GM12878 (cell line): Measurements from ENCODE around the gene SORCS2. TPM values are rescaled to one million over a fixed set of nuclear protein-coding genes. Genes with fewer than 3 reads are reported as not detected.

Source experiments
- ATAC-seq: fragments of 200-7000 bp; cut with Tn5 transposase; 3 replicates; pipeline ENCODE4 v1.9.1; 2020; ENCODE audit warnings: mild to moderate bottlenecking, moderate library complexity
- BruUV-seq: library from RNA; stranded (reverse); fragments of 400-500 nt; replicated peaks from 2 replicates; lab custom pipeline; 2021; lab: Mats Ljungman, UMichigan
- CTCF ChIA-PET: fragments of 300-600 bp; sonication (Branson Sonifier 250); formaldehyde crosslinking; extraction: SDS; loops from one replicate; lab custom pipeline; 2021; ENCODE audit warnings: inconsistent platforms; lab: Yijun Ruan, JAX
- POLR2A ChIA-PET: fragments of 350-600 bp; formaldehyde crosslinking; extraction: SDS; loops from one replicate; lab custom pipeline; 2021; ENCODE audit warnings: inconsistent platforms; lab: Charles Lee
- RAD21 ChIA-PET: fragments of 300-600 bp; sonication (Branson Sonifier 250); formaldehyde crosslinking; loops from one replicate; lab custom pipeline; 2023; ENCODE audit warnings: antibody characterized with exemption; ENCODE audit not compliant: unreplicated experiment; lab: Charles Lee
- SMC1A ChIA-PET: fragments of 300-600 bp; sonication (Branson Sonifier 250); formaldehyde crosslinking; loops from one replicate; lab custom pipeline; 2023; ENCODE audit not compliant: unreplicated experiment, uncharacterized antibody; lab: Charles Lee
- DNase-seq: peaks from one replicate; pipeline ENCODE4 v3.0.0-alpha.2; 2011; ENCODE audit warnings: low read depth, low spot score
- FAIRE-seq: peaks from 3 replicates; lab custom pipeline; 2011; peaks lifted over from hg19 to GRCh38; lab: Jason Lieb, UNC
- H2AFZ ChIP-seq: 2 replicates; pipeline ENCODE4 v1.6.0; 2011; ENCODE audit warnings: low read depth, low read length, control low read depth; ENCODE audit not compliant: control insufficient read depth
- H3K27ac ChIP-seq: 2 replicates; pipeline ENCODE4 v1.5.1; 2011; ENCODE audit warnings: control low read depth; ENCODE audit not compliant: control insufficient read depth, insufficient read depth
- H3K27me3 ChIP-seq, 2 experiments: replicated peaks in 1 of 2; 2 replicates each; pipeline versions ENCODE4 v1.6.0 to v1.6.1; 2011; ENCODE audit warnings: low read length in 1 of 2; ENCODE audit not compliant: control insufficient read depth in 2 of 2, insufficient read depth in 2 of 2
- H3K36me3 ChIP-seq, 2 experiments: 2 replicates each; pipeline ENCODE4 v1.5.1; 2011; ENCODE audit warnings: low read length in 1 of 2; ENCODE audit not compliant: control insufficient read depth in 2 of 2, insufficient read depth in 2 of 2
- H3K4me1 ChIP-seq: 2 replicates; pipeline ENCODE4 v1.6.1; 2011; ENCODE audit warnings: mild to moderate bottlenecking, low read length, moderate library complexity, mixed read lengths; ENCODE audit not compliant: control insufficient read depth, insufficient read depth
- H3K4me2 ChIP-seq: 2 replicates; pipeline ENCODE4 v1.6.0; 2011; ENCODE audit warnings: control low read depth; ENCODE audit not compliant: control insufficient read depth, insufficient read depth
- H3K4me3 ChIP-seq: fragments of 200-600 bp; sonication (generic); 2 replicates; pipeline ENCODE4 v1.5.1; 2016
- H3K79me2 ChIP-seq: 2 replicates; pipeline ENCODE4 v1.6.0; 2011; ENCODE audit warnings: low read length; ENCODE audit not compliant: control insufficient read depth, insufficient read depth
- H3K9ac ChIP-seq: 2 replicates; pipeline ENCODE4 v1.8.0; 2011; ENCODE audit warnings: low read length, control low read depth, mixed read lengths; ENCODE audit not compliant: control insufficient read depth, insufficient read depth
- H3K9me3 ChIP-seq: replicated peaks from 3 replicates; pipeline ENCODE4 v1.5.1; 2011; ENCODE audit warnings: mild to moderate bottlenecking, low read length; ENCODE audit not compliant: control insufficient read depth, insufficient read depth
- H4K20me1 ChIP-seq: 2 replicates; pipeline ENCODE4 v1.6.0; 2011; ENCODE audit not compliant: control insufficient read depth, insufficient read depth
- CBFB ChIP-seq: IDR thresholded peaks from 2 replicates; pipeline ENCODE4 v1.6.1; 2016; ENCODE audit warnings: antibody characterized with exemption, low read depth
- DPF2 ChIP-seq: fragments of 450-650 bp; IDR thresholded peaks from 2 replicates; pipeline ENCODE4 v1.6.1; 2017; ENCODE audit warnings: mild to moderate bottlenecking
- IKZF1 ChIP-seq: fragments of 450-650 bp; conservative IDR thresholded peaks from 2 replicates; pipeline ENCODE4 v1.6.1; 2017; ENCODE audit warnings: antibody characterized with exemption, mild to moderate bottlenecking
- RBBP5 ChIP-seq: fragments of 200-600 bp; sonication (generic); conservative IDR thresholded peaks from 2 replicates; pipeline ENCODE4 v1.6.1; 2016
- RELA ChIP-seq: fragments of 450-650 bp; IDR thresholded peaks from 2 replicates; pipeline ENCODE4 v1.8.0; 2014; ENCODE audit warnings: borderline replicate concordance; ENCODE audit not compliant: partially characterized antibody
- SREBF2 ChIP-seq: IDR thresholded peaks from 2 replicates; pipeline ENCODE4 v1.6.1; 2012; ENCODE audit warnings: mild to moderate bottlenecking, low read length
- STAT3 ChIP-seq: IDR thresholded peaks from 2 replicates; pipeline ENCODE4 v1.6.1; 2011; ENCODE audit warnings: low read depth, low read length, improper control_type of control experiment
- SUZ12 ChIP-seq: fragments of 200-600 bp; sonication (generic); IDR thresholded peaks from one replicate; pipeline ENCODE4 v1.6.1; 2018; ENCODE audit warnings: antibody characterized with exemption, mild to moderate bottlenecking; ENCODE audit not compliant: unreplicated experiment
- ZNF384 ChIP-seq: IDR thresholded peaks from 2 replicates; pipeline ENCODE4 v1.6.1; 2012; ENCODE audit warnings: low read depth, mild to moderate bottlenecking, low read length, improper control_type of control experiment, borderline replicate concordance
- WGBS: methylation state at CpG from one replicate; pipeline ENCODE4 v1.1.6; 2016; ENCODE audit warnings: low lambda C conversion rate; ENCODE audit not compliant: insufficient replicate concordance, insufficient coverage; ENCODE audit errors: missing lambda C conversion rate; 5-methylcytosine and 5-hydroxymethylcytosine counted together
- in situ Hi-C: fragments of 300-500 bp; cut with MboI; formaldehyde crosslinking; loops from 9 replicates; pipeline ENCODE4 v1.14.3; 2018; ENCODE audit warnings: mixed read lengths
- intact Hi-C: fragments of 100-400 bp; cut with micrococcal nuclease; formaldehyde crosslinking; loops from one replicate; pipeline ENCODE4 v1.14.2; 2022; ENCODE audit not compliant: unreplicated experiment
- polyA plus RNA-seq, 11 experiments: library from polyadenylated mRNA; depleted of rRNA in 4 of 11; unstranded in 6 of 11; stranded (reverse) in 5 of 11; fragments of >200 nt; fragmentation: Nextera tagmentation in 4 of 11; fragmentation: Illumina TruSeq in 1 of 11; extraction: Ambion mirVana in 4 of 11; extraction: Trizol in 1 of 11; gene quantifications; 1 replicate in 1 of 11; 2 replicates in 10 of 11; pipeline versions ENCODE4 v1.2.1 to v1.2.3, GENCODE V29; 2011 to 2016; ENCODE audit warnings: inconsistent platforms in 2 of 11, missing spikeins in 2 of 11, low read depth in 1 of 11
- total RNA-seq, 4 experiments: library from RNA; depleted of rRNA in 3 of 4; stranded (reverse); fragments of >200 nt in 3 of 4; fragmentation: Illumina TruSeq in 1 of 4; extraction: Trizol in 1 of 4; gene quantifications; 2 replicates each; pipeline versions ENCODE4 v1.2.1 to v1.2.3, GENCODE V29; 2013 to 2021
- TF ChIP-seq, protein P1 (sequence below): fragments of 450-650 bp; conservative IDR thresholded peaks from 2 replicates; pipeline ENCODE4 v1.6.1; 2017; ENCODE audit warnings: mild to moderate bottlenecking, moderate library complexity

The SORCS2 gene
- total and polyA plus RNA-seq, 10 of the 15 experiments (the other 5 are each of a cell fraction or from before 2014, with no cell fraction given), result 0.01 to 0.15 (median 0.05) TPM; not detected in 5

DNA sequence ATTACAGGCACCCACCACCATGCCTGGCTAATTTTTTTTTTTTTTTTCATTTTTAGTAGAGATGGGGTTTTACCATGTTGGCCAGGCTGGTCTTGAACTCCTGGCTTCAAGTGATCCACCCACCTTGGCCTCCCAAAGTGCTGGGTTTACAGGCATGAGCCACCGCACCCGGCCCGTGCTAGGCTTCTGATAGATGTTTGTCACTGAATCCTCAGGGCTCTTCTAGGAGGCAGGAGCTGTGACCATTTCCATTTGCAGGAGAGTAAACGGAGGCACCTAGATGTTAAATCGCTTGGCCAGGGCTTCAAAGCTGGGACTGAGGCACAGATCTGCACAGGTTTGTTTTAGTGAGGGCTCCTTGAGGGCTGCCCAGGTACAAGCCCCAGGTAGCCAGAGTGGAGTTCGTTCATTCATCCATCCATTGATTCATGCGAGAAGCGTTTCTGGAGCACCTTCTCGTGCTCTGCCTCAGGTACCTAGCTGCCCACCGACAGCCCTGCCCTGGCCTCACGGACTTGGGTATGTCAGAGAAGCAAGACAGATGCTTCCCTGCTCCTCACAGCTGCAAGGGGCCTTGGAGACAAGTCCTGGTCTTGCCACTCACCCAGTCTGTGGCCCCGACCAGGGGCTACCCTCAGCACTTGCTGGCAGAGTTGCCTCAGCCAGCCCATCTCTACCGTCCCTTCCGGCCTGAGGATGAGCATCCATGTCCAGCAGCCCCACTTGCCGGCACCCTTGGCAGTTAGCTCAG is 136.0 kb downstream of the SORCS2 start:
- no peak for ATAC-seq
- ChIA-PET RAD21 (no interaction called here), POLR2A (no interaction called here), CTCF (no interaction called here), SMC1A (no interaction called here)
- H2AFZ ChIP-seq, result no peak overlapping the region
- intact Hi-C loops (no loop called here), in situ Hi-C loops (no loop called here)
- H3K9me3 ChIP-seq, result no peaks in the 10 kb centered on the region
- H4K20me1 ChIP-seq, result no peaks in the 10 kb centered on the region
- TF ChIP-seq SREBF2, result no peak
- no peak for TF ChIP-seq SUZ12
- no peak for TF ChIP-seq RBBP5
- no peak for TF ChIP-seq CBFB
- TF ChIP-seq, protein P1, sequence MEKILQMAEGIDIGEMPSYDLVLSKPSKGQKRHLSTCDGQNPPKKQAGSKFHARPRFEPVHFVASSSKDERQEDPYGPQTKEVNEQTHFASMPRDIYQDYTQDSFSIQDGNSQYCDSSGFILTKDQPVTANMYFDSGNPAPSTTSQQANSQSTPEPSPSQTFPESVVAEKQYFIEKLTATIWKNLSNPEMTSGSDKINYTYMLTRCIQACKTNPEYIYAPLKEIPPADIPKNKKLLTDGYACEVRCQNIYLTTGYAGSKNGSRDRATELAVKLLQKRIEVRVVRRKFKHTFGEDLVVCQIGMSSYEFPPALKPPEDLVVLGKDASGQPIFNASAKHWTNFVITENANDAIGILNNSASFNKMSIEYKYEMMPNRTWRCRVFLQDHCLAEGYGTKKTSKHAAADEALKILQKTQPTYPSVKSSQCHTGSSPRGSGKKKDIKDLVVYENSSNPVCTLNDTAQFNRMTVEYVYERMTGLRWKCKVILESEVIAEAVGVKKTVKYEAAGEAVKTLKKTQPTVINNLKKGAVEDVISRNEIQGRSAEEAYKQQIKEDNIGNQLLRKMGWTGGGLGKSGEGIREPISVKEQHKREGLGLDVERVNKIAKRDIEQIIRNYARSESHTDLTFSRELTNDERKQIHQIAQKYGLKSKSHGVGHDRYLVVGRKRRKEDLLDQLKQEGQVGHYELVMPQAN, result no peak
- no peak for TF ChIP-seq ZNF384
- no peak for TF ChIP-seq DPF2
- TF ChIP-seq RELA, result no peak
- TF ChIP-seq IKZF1, result no peak
- TF ChIP-seq STAT3, result no peak
- BruUV-seq, result no TSS peak
- no peaks in the 10 kb centered on the region for H3K79me2 ChIP-seq
- no peaks in the 10 kb centered on the region for H3K4me1 ChIP-seq
- H3K4me3 ChIP-seq, result no peak overlapping the region
- H3K4me2 ChIP-seq, result no peak overlapping the region
- peaks cover 0 to 1% of the 10 kb centered on the region in 2 experiments; a peak in 2 of 4 replicates for H3K27me3 ChIP-seq
- H3K27ac ChIP-seq, result no peak overlapping the region
- 31% methylated on average over 15 of the region's 15 CpGs for WGBS
- no peak for DNase-seq
- FAIRE-seq, result no peak
- no peaks in the 10 kb centered on the region for H3K36me3 ChIP-seq
- H3K9ac ChIP-seq, result no peak overlapping the region
